Measurements from ENCODE around the gene RAET1L. TPM values are rescaled to one million over a fixed set of nuclear protein-coding genes. Genes with fewer than 3 reads are reported as not detected.

RAET1L gene
- polyA plus RNA-seq, 1 donor (not counting 4 experiments of a cell fraction or from before 2014, with no cell fraction given): 6.9 TPM

DNA sequence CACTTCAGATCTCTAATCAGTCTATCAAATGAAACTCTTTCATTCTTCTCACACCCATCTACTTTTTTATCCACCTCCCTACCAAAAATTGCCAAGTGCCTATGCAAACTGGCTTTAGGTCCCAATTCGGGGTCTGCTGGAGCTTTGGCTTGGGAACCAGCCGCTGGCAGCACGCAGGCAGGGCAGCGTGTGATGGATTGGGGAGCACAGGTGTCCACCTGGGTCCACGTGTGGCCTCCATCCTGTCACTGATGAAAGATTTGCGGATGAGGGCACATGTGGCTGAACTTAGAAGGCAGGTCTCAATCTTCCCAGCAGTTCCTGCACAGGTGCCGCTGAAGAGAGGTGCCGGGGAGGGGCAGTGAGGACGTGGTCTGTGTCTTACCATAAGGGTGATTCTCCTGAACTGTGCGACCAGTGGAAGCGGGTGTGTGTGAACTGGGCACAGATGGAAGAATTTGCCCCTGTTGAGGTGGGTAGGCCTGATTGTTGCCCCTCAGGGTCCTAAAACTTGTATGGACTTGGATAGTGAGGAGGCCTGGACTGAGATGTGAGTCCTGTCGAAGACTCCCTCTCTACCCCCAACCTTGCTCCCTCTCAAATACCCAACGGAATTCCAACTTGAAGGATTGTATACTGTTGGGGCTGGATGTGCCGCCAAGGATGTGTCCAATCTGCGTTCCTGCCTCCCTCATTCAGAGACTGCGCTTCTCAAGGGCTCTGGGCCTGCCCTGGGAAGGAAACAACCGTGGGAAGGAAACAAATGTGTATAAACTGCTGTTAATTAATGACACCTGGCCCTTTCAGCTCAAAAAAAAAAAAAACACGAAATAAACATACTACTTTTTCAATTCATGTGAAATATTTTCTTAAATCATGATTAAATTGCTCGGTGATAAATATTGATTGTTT lies 18.4 kb upstream of the RAET1L start:
- no peak overlapping the region for H3K4me2 ChIP-seq (ENCODE audit: control insufficient read depth, extremely low read depth, insufficient read depth, low read depth, low read length)
- H2AFZ ChIP-seq (ENCODE audit: control insufficient read depth, low read length): no peak overlapping the region
- H3K36me3 ChIP-seq (ENCODE audit: control insufficient read depth in 2 of 2, extremely low read depth in 1 of 2, insufficient read depth in 2 of 2, low read length in 2 of 2): no peaks in the 10 kb centered on the region
- dilution Hi-C loops (cut with MboI; ENCODE audit: extremely low pct_ligation_motif_present, low sequenced_read_pairs): no loop called here
- DNase-seq (ENCODE audit: low read depth, low spot score): no peak
- TF ChIP-seq, protein P1, sequence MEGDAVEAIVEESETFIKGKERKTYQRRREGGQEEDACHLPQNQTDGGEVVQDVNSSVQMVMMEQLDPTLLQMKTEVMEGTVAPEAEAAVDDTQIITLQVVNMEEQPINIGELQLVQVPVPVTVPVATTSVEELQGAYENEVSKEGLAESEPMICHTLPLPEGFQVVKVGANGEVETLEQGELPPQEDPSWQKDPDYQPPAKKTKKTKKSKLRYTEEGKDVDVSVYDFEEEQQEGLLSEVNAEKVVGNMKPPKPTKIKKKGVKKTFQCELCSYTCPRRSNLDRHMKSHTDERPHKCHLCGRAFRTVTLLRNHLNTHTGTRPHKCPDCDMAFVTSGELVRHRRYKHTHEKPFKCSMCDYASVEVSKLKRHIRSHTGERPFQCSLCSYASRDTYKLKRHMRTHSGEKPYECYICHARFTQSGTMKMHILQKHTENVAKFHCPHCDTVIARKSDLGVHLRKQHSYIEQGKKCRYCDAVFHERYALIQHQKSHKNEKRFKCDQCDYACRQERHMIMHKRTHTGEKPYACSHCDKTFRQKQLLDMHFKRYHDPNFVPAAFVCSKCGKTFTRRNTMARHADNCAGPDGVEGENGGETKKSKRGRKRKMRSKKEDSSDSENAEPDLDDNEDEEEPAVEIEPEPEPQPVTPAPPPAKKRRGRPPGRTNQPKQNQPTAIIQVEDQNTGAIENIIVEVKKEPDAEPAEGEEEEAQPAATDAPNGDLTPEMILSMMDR (optimal IDR thresholded peaks at IDR 0.05 in 1 of 3, IDR thresholded peaks at IDR 0.05 in 1 of 3, conservative IDR thresholded peaks at IDR 0.05 in 1 of 3; ENCODE audit: extremely low read depth in 1 of 3, insufficient read depth in 2 of 3, low read length in 3 of 3): no peak
- TF ChIP-seq EZH2 (IDR thresholded peaks at IDR 0.05; ENCODE audit: low read length): no peak
- no peaks in the 10 kb centered on the region for H3K79me2 ChIP-seq (ENCODE audit: control insufficient read depth, insufficient read depth, low read length)
- H3K4me1 ChIP-seq (ENCODE audit: control insufficient read depth, extremely low read depth, insufficient read depth, low read length): no peaks in the 10 kb centered on the region
- no peak overlapping the region for H3K27ac ChIP-seq (ENCODE audit: control insufficient read depth, insufficient read depth, low read length)
- H3K4me3 ChIP-seq (ENCODE audit: control insufficient read depth in 2 of 3, extremely low read depth in 1 of 3, insufficient read depth in 2 of 3, low read depth in 1 of 3, low read length in 3 of 3): no peak overlapping the region
- H4K20me1 ChIP-seq (ENCODE audit: control insufficient read depth, extremely low read depth, insufficient read depth, low read length): no peaks in the 10 kb centered on the region
- peaks cover 23% of the 10 kb centered on the region for H3K27me3 ChIP-seq (ENCODE audit: control insufficient read depth, extremely low read depth, insufficient read depth, low read length)
- H3K9me3 ChIP-seq (ENCODE audit: control insufficient read depth, low read depth, low read length): no peaks in the 10 kb centered on the region
- H3K9ac ChIP-seq (ENCODE audit: control insufficient read depth, extremely low read depth, insufficient read depth, low read length): no peak overlapping the region
- H3K9me1 ChIP-seq (ENCODE audit: control insufficient read depth, extremely low read depth, insufficient read depth, low read length): no peaks in the 10 kb centered on the region
- FAIRE-seq: no peak

DNA sequence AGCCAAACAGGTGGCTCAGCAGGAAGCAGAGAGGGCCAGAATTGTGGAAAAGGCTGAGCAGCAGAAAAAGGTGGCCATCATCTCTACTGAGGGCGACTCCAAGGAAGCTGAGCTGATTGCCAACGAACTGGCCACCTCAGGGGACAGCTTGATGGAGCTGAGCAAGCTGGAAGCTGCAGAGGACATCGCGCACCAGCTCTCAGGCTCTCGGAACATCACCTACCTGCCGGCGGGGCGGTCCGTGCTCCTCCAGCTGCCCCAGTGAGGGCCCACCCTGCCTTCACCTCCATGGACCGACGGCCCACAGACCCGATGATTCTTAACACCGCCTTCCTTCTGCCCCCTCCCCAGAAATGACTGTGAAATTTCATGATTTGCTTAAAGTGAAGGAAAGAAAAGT lies 17.8 kb upstream of the RAET1L start:
- Histone ChIP-seq H3K4me1 (ENCODE audit: control insufficient read depth, extremely low read depth, insufficient read depth, low read length) (no peaks in the 10 kb centered on the region), H3K27ac (ENCODE audit: control insufficient read depth, insufficient read depth, low read length) (no peak overlapping the region), H3K9me1 (ENCODE audit: control insufficient read depth, extremely low read depth, insufficient read depth, low read length) (no peaks in the 10 kb centered on the region), H3K79me2 (ENCODE audit: control insufficient read depth, insufficient read depth, low read length) (no peaks in the 10 kb centered on the region), H2AFZ (ENCODE audit: control insufficient read depth, low read length) (no peak overlapping the region), H3K4me2 (ENCODE audit: control insufficient read depth, extremely low read depth, insufficient read depth, low read depth, low read length) (no peak overlapping the region), H4K20me1 (ENCODE audit: control insufficient read depth, extremely low read depth, insufficient read depth, low read length) (no peaks in the 10 kb centered on the region), H3K9me3 (ENCODE audit: control insufficient read depth, low read depth, low read length) (no peaks in the 10 kb centered on the region), H3K27me3 (ENCODE audit: control insufficient read depth, extremely low read depth, insufficient read depth, low read length) (peaks cover 29% of the 10 kb centered on the region), H3K9ac (ENCODE audit: control insufficient read depth, extremely low read depth, insufficient read depth, low read length) (no peak overlapping the region), H3K36me3 (ENCODE audit: control insufficient read depth in 2 of 2, extremely low read depth in 1 of 2, insufficient read depth in 2 of 2, low read length in 2 of 2) (no peaks in the 10 kb centered on the region), H3K4me3 (ENCODE audit: control insufficient read depth in 2 of 3, extremely low read depth in 1 of 3, insufficient read depth in 2 of 3, low read depth in 1 of 3, low read length in 3 of 3) (no peak overlapping the region)
- FAIRE-seq: no peak
- no peak for DNase-seq (ENCODE audit: low read depth, low spot score)
- TF ChIP-seq EZH2 (IDR thresholded peaks at IDR 0.05; ENCODE audit: low read length): no peak
- TF ChIP-seq, protein P1 (optimal IDR thresholded peaks at IDR 0.05 in 1 of 3, IDR thresholded peaks at IDR 0.05 in 1 of 3, conservative IDR thresholded peaks at IDR 0.05 in 1 of 3; ENCODE audit: extremely low read depth in 1 of 3, insufficient read depth in 2 of 3, low read length in 3 of 3): no peak
- dilution Hi-C loops (cut with MboI; ENCODE audit: extremely low pct_ligation_motif_present, low sequenced_read_pairs): no loop called here
